Heart right ventricle (tissue), 16 donors: ENCODE results near the gene DNM3. TPM values are rescaled to one million over a fixed set of nuclear protein-coding genes. Genes with fewer than 3 reads are reported as not detected.

Source experiments
- ATAC-seq, 8 donors: fragments of 200-7000 bp; cut with Tn5 transposase; one replicate each; pipeline ENCODE4 v1.9.1; 2020; ENCODE audit warnings: mild to moderate bottlenecking in 8 of 8, moderate library complexity in 8 of 8, moderate number of reproducible peaks in 1 of 8
- DNase-seq, 2 donors: peaks; one replicate each; pipeline ENCODE4 v3.0.0-alpha.2; 2020
- H3K27ac ChIP-seq, 10 donors: fragments of 200-600 bp; sonication (generic) in 2 of 10; one replicate each; pipeline versions ENCODE4 v1.5.0 to v1.8.0; 2020 to 2022; ENCODE audit warnings: mild to moderate bottlenecking in 3 of 10
- H3K27me3 ChIP-seq, 7 donors: fragments of 200-600 bp; one replicate each; pipeline ENCODE4 v1.8.0; 2021 to 2022; ENCODE audit warnings: mild to moderate bottlenecking in 2 of 7
- H3K36me3 ChIP-seq, 9 donors: fragments of 200-600 bp; sonication (generic) in 1 of 9; one replicate each; pipeline versions ENCODE4 v1.5.0 to v1.8.0; 2020 to 2022; ENCODE audit warnings: mild to moderate bottlenecking in 2 of 9
- H3K4me1 ChIP-seq, 9 donors: fragments of 200-600 bp; sonication (generic) in 1 of 9; one replicate each; pipeline versions ENCODE4 v1.5.0 to v1.8.0; 2020 to 2022; ENCODE audit warnings: mild to moderate bottlenecking in 4 of 9
- H3K4me3 ChIP-seq, 10 donors: fragments of 200-600 bp; sonication (generic) in 2 of 10; one replicate each; pipeline versions ENCODE4 v1.5.0 to v1.8.0; 2020 to 2022; ENCODE audit warnings: mild to moderate bottlenecking in 7 of 10, moderate library complexity in 2 of 10
- H3K9me3 ChIP-seq, 11 donors: fragments of 200-600 bp in 10 of 11; sonication (generic) in 2 of 11; one replicate each; pipeline versions ENCODE4 v1.5.0 to v1.8.0; 2013 to 2022; ENCODE audit warnings: mild to moderate bottlenecking in 2 of 11, control low read depth in 1 of 11, moderate library complexity in 1 of 11
- WGBS, 2 donors: extraction: QIAGEN DNeasy Blood & Tissue Kit; methylation state at CpG; one replicate each; pipeline ENCODE4 v1.1.7; 2013; ENCODE audit warnings: inconsistent platforms in 1 of 2; 5-methylcytosine and 5-hydroxymethylcytosine counted together
- intact Hi-C, 10 donors: fragments of 100-400 bp; cut with DNase I; formaldehyde crosslinking; loops; one replicate each; pipeline versions ENCODE4 v1.11.1 to v1.14.2; 2022
- polyA plus RNA-seq, 2 donors: library from polyadenylated mRNA; stranded (reverse); fragments of 200-250 nt; gene quantifications; one replicate each; pipeline ENCODE4 v1.2.3, GENCODE V29; 2013
- total RNA-seq, 10 donors: library from RNA; stranded (reverse); fragmentation: NEBNext Ultra II Directional in 3 of 10; extraction: Animal tissue kit (Norgen Biotek cat#: 25700) in 3 of 10; gene quantifications; one replicate each; pipeline versions ENCODE4 v1.2.1 to v1.2.4, GENCODE V29; 2021 to 2023
- TF ChIP-seq, protein P1 (sequence below), 9 donors: fragments of 200-600 bp; sonication (generic) in 2 of 9; IDR thresholded peaks; one replicate each; pipeline versions ENCODE4 v1.5.0 to v1.8.0; 2021 to 2022; ENCODE audit warnings: antibody characterized with exemption in 9 of 9, mild to moderate bottlenecking in 5 of 9, moderate library complexity in 1 of 9
- donor health status: Arrhythmogenic right ventricular cardiomyopathy.
- donor health status: ischemic (EF 13 %, LVEDD 7.1; RV severe dilation, severe dysfunction).
- donor health status: healthy with polysubstance abuse.
- donor health status: DM: no; HTN: yes; CAD: no.
- donor health status: DM: no; HTN: no; CAD: no.
- donor health status: ischemic (EF 25% LVEDD 6.9; RV normal size, moderate dysfunction).
- donor health status: ischemic (EF 25% LVEDD 5.7; RV mildly dilated, moderate dysfunction).
- donor health status: healthy.
- donor health status: DM: yes; HTN: yes; CAD: no.
- donor health status: Ischemic cardiomyopathy.
- donor health status: ischemic (EF 35%, LVEDD 5.7; RV mildly dilated, moderate dysfunction).
- donor health status: nonischemic (EF 11% LVEDD 7.7; RV severe dilation, severe dysfunction).
- donor health status: DM: yes; HTN: yes; CAD: no.
- donor health status: PGD.
- donor health status: ischemic (EF 29% LVEDD 5.4; RV normal size, mild dysfunction).
- donor health status: nonischemic (EF 23%, LVEDD 6.1; RV moderate dilation, normal function).

Gene DNM3
- total and polyA plus RNA-seq, 12 donors = 0.77 to 2.8 (median 2.2) TPM

DNA sequence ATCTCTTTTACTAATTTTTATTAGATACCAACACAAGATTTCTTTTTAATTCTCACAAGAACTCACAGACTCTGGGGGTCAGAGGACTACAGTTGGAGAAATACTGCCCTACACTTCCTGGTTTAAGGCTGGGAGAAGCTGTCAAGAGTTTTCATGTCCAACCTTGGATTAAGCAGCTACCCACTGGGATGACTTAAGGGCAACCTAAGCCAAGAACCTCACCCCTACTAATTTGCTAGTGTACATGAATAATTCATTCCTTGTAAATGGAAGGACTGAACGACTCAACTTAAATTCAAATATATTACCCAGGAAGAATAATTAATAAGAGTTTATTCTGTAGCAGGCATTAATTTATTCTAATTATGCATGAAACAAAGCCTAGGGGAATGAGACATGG is 396.9 kb downstream of the DNM3 start:
- TF ChIP-seq, protein P1, sequence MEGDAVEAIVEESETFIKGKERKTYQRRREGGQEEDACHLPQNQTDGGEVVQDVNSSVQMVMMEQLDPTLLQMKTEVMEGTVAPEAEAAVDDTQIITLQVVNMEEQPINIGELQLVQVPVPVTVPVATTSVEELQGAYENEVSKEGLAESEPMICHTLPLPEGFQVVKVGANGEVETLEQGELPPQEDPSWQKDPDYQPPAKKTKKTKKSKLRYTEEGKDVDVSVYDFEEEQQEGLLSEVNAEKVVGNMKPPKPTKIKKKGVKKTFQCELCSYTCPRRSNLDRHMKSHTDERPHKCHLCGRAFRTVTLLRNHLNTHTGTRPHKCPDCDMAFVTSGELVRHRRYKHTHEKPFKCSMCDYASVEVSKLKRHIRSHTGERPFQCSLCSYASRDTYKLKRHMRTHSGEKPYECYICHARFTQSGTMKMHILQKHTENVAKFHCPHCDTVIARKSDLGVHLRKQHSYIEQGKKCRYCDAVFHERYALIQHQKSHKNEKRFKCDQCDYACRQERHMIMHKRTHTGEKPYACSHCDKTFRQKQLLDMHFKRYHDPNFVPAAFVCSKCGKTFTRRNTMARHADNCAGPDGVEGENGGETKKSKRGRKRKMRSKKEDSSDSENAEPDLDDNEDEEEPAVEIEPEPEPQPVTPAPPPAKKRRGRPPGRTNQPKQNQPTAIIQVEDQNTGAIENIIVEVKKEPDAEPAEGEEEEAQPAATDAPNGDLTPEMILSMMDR (IDR thresholded peaks at IDR 0.05) = no peak
- no peaks in the 10 kb centered on the region for H3K4me1 ChIP-seq
- no peak overlapping the region for H3K4me3 ChIP-seq
- no peaks in the 10 kb centered on the region for H3K9me3 ChIP-seq
- 100% methylated on average over 1 of the region's 1 CpG for WGBS, 2 donors
- H3K27ac ChIP-seq = no peak overlapping the region
- no peaks in the 10 kb centered on the region for H3K36me3 ChIP-seq
- intact Hi-C loops = no loop called here
- ATAC-seq = no peak
- no peak for DNase-seq
- H3K27me3 ChIP-seq = no peaks in the 10 kb centered on the region

DNA sequence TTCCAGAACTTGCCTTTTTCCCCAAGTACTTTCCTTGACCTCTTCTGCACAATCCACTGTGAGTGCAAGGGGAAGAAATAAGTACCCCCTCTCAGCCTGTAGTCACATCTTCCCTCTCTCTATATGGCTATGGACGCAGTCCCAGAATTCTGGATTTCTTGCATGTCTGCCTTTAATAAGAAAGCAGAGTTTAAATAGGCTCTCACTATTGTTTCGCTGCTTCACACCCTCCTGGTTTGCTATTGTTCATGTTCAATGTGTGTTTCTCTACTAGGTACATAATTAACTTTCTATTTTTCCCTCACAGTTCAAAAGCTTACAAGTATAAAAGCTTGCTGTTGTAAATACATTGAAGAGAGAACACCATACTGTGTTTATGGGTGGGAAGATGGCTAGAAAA is 397.7 kb downstream of the DNM3 start:
- no peak for ATAC-seq
- TF ChIP-seq, protein P1 (IDR thresholded peaks at IDR 0.05) = no peak
- no peaks in the 10 kb centered on the region for H3K27me3 ChIP-seq
- H3K36me3 ChIP-seq = no peaks in the 10 kb centered on the region
- H3K27ac ChIP-seq = no peak overlapping the region
- WGBS, 2 donors = 97% methylated on average over 2 of the region's 2 CpGs
- H3K4me1 ChIP-seq = no peaks in the 10 kb centered on the region
- DNase-seq = no peak
- H3K9me3 ChIP-seq = no peaks in the 10 kb centered on the region
- H3K4me3 ChIP-seq = no peak overlapping the region
- intact Hi-C loops = no loop called here

GRCh38 chr1:172239901-172240300 is 398.6 kb downstream of the DNM3 start:
- ATAC-seq (peak in 2 of 8 donors; percentile 28 to 41), DNase-seq (no peak)
- no peaks in the 10 kb centered on the region for H3K36me3 ChIP-seq
- peak overlapping the region in 1 of 10 donors; percentile 24 for H3K27ac ChIP-seq
- intact Hi-C loops = no loop called here
- H3K4me3 ChIP-seq = no peak overlapping the region
- no peaks in the 10 kb centered on the region for H3K4me1 ChIP-seq
- no peaks in the 10 kb centered on the region for H3K9me3 ChIP-seq
- TF ChIP-seq, protein P1 (IDR thresholded peaks at IDR 0.05) = no peak
- H3K27me3 ChIP-seq = no peaks in the 10 kb centered on the region
- 53 to 71% methylated on average over 2 of the region's 2 CpGs for WGBS, 2 donors

GRCh38 chr1:172241540-172241939 is 400.2 kb downstream of the DNM3 start:
- Histone ChIP-seq H3K4me1 (no peaks in the 10 kb centered on the region), H3K36me3 (no peaks in the 10 kb centered on the region), H3K4me3 (no peak overlapping the region), H3K27me3 (no peaks in the 10 kb centered on the region), H3K9me3 (no peaks in the 10 kb centered on the region), H3K27ac (no peak overlapping the region)
- TF ChIP-seq, protein P1 (IDR thresholded peaks at IDR 0.05) = no peak
- DNase-seq = no peak
- 53 to 57% methylated on average over 1 of the region's 1 CpG for WGBS, 2 donors
- intact Hi-C loops = no loop called here
- no peak for ATAC-seq
